Jurkat, Clone E6-1 (cell line): Measurements from ENCODE around the gene CARTPT.

Experiments
- DNase-seq: peaks from one replicate; pipeline ENCODE4 v3.0.0-alpha.2; 2011; ENCODE audit warnings: low read depth, low spot score
- H3K4me3 ChIP-seq: 2 replicates; pipeline ENCODE4 v1.5.1; 2011; ENCODE audit warnings: mild to moderate bottlenecking, low read length, control low read depth, moderate library complexity

The CARTPT gene

DNA sequence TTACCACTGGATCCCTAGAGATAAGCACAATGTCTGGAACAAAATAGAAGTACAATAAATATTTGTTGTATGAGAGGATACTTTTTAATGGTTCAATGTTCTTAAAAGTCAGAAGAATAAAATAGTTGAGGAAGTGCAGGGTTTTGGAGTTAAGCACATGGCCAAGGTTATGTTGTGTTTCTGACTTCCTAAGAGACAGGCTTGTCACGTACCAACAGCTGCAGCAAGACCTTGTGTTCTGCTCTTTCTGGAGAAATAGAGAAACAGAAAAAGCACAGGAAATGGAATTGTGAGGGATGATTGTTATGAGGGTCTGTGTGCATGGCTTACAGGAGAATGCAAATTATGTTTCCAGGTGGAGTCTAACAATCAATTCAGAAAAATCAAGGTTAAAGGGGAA lies 12.9 kb downstream of the CARTPT start:
- no peak for DNase-seq
- H3K4me3 ChIP-seq = no peak overlapping the region

DNA sequence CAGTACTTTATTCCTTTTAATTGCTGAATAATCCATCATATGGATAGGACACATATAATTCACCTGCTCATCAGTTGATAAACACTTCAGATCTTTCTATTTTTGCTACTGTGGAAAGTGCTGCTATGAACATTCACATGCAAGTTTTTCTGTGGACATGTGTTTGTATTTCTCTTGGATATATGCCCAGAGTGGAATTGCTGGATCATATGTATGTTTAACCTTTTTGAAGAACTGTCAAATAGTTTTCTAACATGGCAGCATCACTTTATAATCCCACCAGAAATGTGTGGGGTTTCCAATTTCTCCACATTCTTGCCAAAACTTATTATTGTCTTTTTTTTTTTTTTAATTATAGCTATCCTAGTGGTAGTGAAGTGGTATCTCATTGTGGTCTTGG lies 15.1 kb downstream of the CARTPT start:
- DNase-seq = no peak
- H3K4me3 ChIP-seq = no peak overlapping the region

DNA sequence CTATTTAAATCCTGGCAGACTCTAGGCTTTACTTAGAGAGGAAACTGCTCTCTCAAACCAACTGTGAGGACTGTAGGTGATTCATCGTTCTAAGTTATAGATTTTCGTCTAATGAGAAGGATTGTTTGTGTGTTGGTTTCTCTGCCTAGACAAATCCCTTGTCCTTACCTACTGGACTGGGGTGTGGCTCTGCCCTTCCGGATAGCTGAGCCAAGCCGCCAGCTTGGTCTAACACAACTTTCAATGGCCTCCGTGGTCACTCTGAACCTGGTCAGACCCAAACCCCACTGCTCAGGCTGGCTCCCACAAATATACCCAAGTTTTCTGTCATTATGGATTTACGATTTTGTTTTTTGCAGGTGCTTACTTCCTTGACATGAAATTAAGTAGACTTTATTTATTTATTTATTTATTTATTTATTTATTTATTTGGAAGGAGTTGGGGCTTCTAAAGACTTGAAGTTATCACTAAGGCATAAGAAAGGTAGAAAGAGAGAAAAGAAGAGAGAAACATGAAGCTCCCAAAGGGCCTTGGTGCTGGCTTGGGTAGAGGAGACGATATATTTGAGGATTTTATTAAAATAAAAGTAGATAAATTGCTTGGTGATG lies 19.0 kb downstream of the CARTPT start:
- DNase-seq = no peak

DNA sequence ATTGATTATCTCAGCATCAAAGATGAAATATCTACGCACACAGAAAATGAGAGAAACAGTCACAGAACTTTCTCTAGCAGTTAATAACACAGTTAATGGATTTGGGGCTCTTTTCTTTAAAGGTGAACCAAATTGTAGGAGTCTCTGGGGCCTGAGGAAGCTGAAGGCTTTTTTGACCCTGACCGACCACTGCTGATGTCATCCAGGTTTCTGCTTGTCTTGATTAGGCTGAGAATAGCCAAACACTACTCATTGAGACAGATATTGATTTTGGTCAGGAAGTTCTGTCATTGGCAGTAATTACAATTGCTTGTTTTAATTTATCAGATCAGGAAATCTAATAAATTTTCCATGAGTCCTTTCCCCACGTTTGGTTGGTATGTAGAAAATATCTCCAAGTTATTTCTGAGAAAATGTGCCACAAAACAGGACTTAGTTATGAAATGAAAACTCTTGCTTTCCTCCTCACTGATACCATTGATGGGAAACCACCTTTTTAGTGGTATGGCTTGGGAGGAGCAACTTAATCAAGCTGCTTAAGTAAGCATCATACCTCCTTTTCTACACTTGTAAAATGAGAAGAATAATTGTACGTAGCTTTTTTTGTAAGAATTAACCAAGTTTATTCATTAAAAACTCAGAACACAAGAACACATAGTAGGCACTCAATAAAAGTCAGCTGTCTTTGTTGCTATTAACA lies 19.7 kb downstream of the CARTPT start:
- H3K4me3 ChIP-seq = no peak overlapping the region
- DNase-seq = no peak

More for the DNA sequence above, 19.0 kb downstream of the CARTPT start:
- H3K4me3 ChIP-seq = no peak overlapping the region

DNA sequence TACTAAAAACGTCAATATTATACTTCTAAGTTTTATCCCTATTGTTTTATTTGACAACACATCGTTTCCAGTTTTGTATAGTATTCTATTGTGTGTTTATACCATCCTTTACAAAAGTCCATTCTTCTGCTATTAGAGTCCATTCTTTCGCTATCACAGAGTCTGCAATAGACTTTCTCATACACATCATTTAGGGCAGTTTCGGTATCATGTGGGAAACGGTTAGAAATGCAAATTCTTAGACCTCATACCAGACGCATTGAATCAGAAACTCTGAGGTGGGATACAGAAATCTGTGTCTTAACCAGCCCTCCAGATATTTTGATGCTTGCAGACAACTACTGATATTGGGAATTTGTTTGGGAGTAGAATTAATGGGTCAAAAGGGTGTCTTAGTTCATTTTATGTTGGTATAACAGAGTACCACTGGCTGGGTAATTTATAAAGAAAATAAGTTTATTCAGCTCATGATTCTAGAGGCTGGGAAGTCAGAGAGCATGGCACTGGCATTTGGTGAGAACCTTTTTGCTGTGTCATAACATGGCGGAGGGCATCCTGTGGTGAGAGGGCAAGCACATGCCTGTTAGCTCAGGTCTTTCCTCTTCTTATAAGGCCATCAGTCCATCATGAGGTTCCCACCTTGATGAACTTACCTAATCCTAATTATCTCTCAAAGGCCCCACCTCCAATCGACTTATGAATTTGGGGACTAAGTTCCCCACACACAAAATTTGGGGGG lies 21.1 kb downstream of the CARTPT start:
- no peak overlapping the region for H3K4me3 ChIP-seq
- DNase-seq = no peak

DNA sequence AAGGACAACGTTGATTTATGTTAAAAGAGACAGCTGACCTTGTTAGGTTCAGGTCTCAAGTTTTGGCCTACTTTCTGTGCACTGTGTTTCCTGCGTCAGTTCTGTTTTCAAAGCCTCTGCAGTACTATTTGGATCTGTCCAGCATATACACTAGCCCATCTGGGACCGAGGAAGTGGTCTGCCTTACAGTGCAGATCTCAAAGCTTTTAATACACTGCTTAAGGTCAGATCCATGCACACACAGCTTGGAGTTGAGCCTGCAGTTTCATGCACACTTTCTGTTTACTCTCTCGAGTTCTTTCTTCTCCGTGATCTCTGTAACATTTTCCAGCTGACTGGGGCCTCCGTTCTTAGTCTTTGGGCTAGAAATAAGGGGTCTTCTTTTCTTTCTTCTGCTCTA lies 24.1 kb downstream of the CARTPT start:
- H3K4me3 ChIP-seq = no peak overlapping the region
- no peak for DNase-seq

DNA sequence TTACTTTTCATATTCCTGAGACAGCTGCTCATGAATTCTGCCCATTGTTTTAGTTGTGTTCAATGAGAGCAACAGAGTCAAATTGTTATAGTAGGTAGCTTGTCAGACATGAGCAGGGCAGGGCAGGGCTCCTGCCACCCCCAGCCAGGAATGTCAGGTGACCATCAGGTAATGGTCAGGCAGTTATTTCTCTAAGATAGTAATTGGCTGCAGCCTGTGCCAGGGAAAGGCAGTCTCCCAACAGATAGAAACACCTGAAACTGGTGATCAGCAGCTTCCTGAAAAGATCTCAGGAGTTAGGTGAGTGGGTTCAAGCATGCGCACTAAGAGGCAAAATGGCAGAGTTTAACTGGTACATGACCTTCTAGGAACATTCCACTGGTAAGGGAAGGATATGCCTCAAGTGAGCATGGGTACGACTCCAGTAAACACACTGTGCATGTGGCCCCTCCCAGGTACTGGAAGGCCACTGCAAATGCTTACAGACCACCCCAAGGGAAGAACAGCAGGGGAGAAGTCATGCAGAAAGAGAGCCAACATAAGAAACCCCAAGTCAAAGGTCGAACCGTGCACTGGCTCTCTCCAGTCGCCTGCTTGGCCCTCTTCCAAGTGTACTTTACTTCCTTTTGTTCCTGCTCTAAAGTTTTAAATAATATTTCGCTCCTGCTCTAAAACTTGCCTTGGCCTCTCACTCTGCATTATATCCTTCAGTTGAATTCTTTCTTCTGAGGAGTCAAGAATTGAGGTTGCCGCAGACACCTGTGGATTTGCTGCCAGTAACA lies 25.1 kb downstream of the CARTPT start:
- H3K4me3 ChIP-seq = no peak overlapping the region
- no peak for DNase-seq

DNA sequence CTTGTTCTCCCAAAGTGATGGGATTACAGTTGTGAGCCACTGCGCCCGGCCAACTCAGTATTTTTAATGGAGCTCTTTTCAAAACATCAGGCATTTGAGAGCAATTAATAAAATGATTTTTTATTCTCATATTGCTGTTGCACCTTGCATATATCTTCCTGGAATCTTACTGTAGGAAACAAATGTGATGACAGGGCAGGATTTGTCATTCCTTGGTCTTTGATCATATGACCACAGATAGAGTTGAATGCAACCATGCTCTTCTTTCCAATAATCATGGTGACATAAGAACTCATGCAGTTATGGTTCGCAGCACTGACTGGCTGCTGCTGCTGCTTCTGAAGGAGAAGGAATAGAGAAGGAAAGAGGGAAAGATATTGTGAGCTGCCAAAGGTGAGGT lies 28.1 kb downstream of the CARTPT start:
- no peak overlapping the region for H3K4me3 ChIP-seq
- no peak for DNase-seq

DNA sequence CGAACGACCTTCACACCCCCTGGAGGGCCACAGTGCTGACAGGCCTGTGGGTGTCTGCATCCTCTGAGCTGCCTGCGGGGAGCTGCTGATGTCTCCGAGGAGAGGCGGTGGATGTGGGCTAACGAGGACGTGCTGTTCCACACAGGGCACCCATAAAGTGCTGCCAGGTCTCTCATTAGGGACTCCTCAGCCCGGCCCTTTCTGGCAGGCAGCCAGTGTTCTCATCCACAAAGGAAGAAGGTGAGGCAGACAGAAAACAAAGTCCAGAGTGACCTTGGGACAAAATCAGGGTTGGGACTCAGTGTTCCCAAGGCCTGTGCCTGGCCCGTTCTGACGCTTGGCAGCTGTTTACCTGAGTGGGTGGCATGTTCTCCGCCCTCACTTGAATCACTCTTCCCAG lies 29.3 kb downstream of the CARTPT start:
- no peak for DNase-seq
- H3K4me3 ChIP-seq = no peak overlapping the region

DNA sequence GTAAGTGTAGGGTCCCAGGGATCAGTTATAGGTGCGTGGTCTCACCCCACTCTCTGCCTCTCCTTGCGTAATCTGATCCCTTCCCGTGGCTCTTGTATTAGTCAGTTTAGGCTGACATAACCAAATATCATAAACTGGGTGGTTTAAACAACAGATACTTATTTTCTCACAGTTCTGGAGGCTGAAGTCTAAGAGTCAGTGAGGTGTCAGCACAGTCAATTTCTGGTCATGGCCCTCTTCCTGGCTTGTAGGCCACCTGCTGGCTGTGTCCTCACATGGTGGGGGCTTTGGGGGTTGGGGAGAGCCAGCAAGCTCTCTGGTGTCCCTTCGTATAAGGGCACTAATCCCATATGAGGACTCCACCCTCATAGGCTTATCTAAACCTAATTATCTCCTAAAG lies 32.3 kb downstream of the CARTPT start:
- H3K4me3 ChIP-seq = no peak overlapping the region
- no peak for DNase-seq

DNA sequence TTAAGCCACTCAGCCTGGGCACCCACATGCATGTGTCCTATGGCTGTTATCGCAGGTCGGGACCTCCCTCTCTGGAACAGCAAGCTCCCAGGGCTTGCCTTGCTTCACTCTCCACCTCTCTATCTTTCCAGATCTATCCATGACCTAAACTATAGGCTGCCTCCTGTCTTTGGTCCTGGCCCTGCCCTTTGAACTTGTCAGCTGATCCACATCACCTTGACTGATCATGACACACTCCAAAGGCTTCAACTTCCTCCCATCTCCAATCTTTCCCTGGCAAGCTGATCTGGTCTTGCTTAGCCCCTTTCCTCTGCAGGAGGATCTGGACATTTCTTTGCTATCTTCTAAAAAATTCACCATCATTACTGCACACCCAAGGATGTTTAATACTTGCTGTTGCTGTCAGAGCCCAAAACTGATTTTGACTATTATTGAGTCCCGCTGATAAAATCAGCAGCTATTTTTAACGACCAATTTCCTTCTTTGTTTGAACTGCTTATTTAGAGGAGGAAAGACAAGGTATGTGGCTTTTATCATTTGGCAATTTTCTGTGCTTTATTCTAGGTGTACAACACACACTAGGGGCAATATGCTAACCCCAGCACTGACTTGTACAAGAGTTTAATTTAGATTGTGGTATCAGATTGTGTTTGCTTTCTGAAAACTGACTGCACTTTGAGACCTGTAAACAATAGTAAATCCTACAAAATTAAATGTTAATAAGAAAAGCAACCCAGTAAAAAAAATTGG lies 33.5 kb downstream of the CARTPT start:
- H3K4me3 ChIP-seq = no peak overlapping the region
- no peak for DNase-seq

DNA sequence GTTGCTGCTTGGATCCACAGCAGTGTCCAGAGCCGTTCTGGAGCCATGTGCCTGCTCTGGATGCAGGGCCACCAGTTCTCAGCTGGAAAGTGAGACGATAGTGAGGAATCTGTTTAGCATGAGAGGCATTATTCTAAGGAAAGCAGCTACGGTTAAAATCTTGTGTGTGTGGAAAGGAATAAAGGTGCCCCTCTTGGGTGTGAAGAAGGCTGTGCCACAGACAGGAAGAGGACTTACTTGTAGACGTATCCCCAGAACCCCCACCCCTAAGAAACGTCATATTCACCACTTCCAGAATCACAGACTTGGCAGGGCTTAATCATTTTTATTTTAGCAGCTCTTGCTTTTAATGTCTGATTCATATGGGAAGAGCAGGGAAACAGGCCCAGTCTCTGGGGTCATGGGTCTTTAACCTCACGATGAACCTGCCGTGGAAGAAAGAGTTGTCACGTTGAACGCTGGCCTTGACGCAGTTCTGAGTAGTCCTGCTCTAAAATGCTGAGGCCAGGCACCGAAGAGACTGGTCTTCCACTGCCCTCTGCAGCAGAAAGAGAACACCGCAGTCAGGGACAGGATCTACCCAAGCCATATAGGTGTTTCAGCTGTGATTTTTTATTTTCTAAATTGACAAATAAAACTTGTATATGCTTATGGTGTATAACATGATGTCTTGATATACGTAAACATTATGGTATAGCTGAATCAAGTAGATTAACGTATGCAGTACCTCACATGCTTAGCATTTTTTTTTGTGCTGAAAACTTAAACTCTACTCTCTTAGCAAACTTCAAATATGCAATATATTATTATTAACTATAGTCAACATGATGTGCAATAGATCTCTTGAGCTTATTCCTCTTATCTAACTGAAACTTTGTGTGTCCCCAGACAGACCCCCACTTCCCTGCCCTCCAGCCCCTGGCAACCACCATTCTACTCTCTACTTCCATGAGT lies 38.8 kb downstream of the CARTPT start:
- H3K4me3 ChIP-seq = no peak overlapping the region

DNA sequence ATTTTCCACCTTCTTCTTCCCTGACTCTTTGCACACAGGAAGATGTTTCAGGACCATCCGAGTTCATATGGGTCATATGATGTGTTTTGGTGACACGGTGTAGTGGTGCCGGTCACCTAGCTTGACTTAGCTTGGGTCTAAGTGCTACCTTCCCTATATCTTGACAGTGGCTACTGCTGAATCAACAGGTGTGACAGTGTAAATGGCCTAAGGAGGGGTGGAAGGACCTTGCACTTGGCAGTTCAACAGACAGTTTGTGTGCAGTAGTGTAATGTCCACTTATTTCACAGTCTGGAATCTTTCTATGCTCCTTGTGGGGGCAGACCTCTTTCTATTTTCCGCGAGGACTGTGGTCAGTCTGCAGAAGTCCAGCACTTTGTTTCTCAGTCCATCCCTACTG lies 43.8 kb downstream of the CARTPT start:
- DNase-seq = no peak
- no peak overlapping the region for H3K4me3 ChIP-seq

More for the DNA sequence above, 38.8 kb downstream of the CARTPT start:
- DNase-seq = peak; percentile 9

DNA sequence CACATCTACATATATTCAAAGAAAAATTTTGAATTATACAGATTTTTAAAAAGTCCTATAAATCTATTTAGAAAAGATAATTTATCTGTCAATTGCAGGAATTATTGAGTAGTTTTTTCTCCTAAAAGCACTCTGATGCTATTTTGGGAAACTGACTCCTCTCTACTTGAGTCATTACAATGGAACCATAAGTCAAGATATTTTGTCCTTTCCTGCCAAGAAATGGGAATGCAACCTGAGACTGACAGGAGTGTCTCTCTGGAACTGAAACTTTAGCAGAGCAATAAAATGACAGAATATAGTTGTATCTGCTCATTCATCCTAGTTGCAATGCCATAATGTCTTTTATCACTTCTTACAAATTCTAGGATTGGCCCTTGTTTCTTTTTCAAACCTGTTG lies 48.6 kb downstream of the CARTPT start:
- DNase-seq = no peak

DNA sequence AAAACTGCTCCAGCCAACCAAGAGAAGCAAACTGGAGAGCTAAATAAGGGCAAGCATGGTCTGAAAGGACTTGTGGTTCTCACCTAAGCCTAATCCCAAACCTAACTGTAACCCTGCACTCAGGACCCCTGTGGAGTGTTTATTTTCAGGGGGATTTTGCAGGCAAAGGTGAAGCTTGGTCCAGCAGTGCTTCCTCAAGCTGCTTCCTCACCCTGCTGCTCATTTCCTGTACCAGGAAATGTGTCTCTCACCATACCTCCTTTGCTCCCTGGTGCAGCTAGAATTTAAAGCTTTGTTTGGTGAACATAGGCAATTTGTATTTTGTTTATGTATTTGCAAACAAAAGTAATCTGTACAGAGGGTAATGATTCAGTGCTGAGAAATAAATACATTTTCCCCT lies 50.2 kb downstream of the CARTPT start:
- no peak overlapping the region for H3K4me3 ChIP-seq
- no peak for DNase-seq

More for the DNA sequence above, 48.6 kb downstream of the CARTPT start:
- no peak overlapping the region for H3K4me3 ChIP-seq

DNA sequence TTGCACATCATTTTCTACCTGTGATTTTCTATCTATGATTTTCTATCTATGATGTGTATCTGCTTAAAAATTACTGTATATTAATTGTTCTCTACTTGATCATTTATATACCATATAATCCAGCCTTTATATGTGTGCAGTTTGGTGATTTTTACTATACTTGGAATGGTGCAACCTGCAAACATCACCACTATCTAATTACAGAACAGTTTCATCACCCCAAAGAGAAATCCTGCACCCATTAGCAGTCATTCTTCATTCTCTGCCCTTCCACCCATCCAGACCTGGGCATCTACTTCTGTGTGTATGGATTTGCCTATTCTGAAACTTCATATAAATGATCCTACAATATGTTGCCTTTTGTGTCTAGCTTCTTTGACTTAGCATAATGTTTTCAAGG lies 51.3 kb downstream of the CARTPT start:
- H3K4me3 ChIP-seq = no peak overlapping the region

More for the DNA sequence above, 51.3 kb downstream of the CARTPT start:
- DNase-seq = no peak
